GM12874 (cell line): ENCODE data around the gene KCNAB1.

Source experiments
- CTCF ChIP-seq: IDR thresholded peaks from 2 replicates; pipeline ENCODE4 v1.5.1; 2011; ENCODE audit warnings: low read depth, mild to moderate bottlenecking, control low read depth, low read length, moderate library complexity; ENCODE audit not compliant: insufficient read depth

KCNAB1 gene

GRCh38 chr3:156543043-156543555, 422.7 kb downstream of the KCNAB1 start:
- TF ChIP-seq CTCF = no peak

GRCh38 chr3:156547637-156548036, 427.3 kb downstream of the KCNAB1 start:
- no peak for TF ChIP-seq CTCF

GRCh38 chr3:156548041-156548687, 427.8 kb downstream of the KCNAB1 start:
- no peak for TF ChIP-seq CTCF

GRCh38 chr3:156548902-156549301, 428.5 kb downstream of the KCNAB1 start:
- no peak for TF ChIP-seq CTCF

GRCh38 chr3:156551261-156551660, 430.9 kb downstream of the KCNAB1 start:
- TF ChIP-seq CTCF = no peak

- no peak for TF ChIP-seq CTCF
Measured at GRCh38 chr3:156551746-156552145, 431.4 kb downstream of the KCNAB1 start.

- no peak for TF ChIP-seq CTCF
Measured at GRCh38 chr3:156552973-156553372, 432.6 kb downstream of the KCNAB1 start.
